GM12801 (cell line): ENCODE results near the gene NUPR1.

ENCODE experiments used
- CTCF ChIP-seq: IDR thresholded peaks from one replicate; pipeline ENCODE4 v1.5.1; 2011; ENCODE audit warnings: control low read depth; ENCODE audit not compliant: insufficient read length; ENCODE audit errors: extremely low read depth

NUPR1 gene

GRCh38 chr16:28562199-28562598, 23.4 kb upstream of the NUPR1 start:
- TF ChIP-seq CTCF: no peak

- no peak for TF ChIP-seq CTCF
Observed at GRCh38 chr16:28561557-28562187, 22.9 kb upstream of the NUPR1 start.

- no peak for TF ChIP-seq CTCF
Observed at GRCh38 chr16:28558456-28558855, 19.7 kb upstream of the NUPR1 start.

GRCh38 chr16:28556914-28557320, 18.1 kb upstream of the NUPR1 start:
- no peak for TF ChIP-seq CTCF

- no peak for TF ChIP-seq CTCF
Observed at GRCh38 chr16:28555561-28555960, 16.8 kb upstream of the NUPR1 start.

GRCh38 chr16:28554634-28555423, 16.1 kb upstream of the NUPR1 start:
- no peak for TF ChIP-seq CTCF

GRCh38 chr16:28553776-28554633, 15.2 kb upstream of the NUPR1 start, which contains the start of gene SGF29:
Gene SGF29 (plus strand): TSS chr16:28553920. CDS start chr16:28581070, 27,150 bp downstream.
- no peak for TF ChIP-seq CTCF
